LoVo (cell line): ENCODE measurements around the gene RAB20.
"Not testable (repeated sequence)": the region's sequence is repeated elsewhere in the genome, so short reads cannot be mapped to it uniquely, and the experiment has no call there.

Source experiments
- DNase-seq: peaks from one replicate; pipeline ENCODE4 v3.0.0-alpha.2; 2016; ENCODE audit warnings: low spot score

RAB20 gene

DNA sequence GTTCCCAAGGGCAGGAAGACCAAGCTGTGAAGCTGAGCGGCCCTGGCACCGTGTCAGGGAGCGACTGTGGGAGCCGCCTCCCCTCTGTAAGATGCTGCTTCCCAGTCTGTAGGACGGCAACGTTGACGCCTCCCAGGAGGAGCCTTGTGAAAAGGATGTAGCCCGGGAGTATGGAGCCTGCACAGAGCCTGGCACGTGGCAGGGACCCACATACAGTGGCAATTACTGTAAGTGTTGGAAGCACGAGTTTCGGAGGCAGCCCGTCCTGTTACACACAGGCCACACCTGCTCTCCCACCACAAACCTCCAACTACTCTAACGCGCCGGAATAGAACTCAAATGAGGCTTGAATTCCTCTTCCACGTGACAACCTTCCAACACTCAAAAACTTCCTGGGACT, 6.6 kb downstream of the RAB20 start:
- no peak for DNase-seq

DNA sequence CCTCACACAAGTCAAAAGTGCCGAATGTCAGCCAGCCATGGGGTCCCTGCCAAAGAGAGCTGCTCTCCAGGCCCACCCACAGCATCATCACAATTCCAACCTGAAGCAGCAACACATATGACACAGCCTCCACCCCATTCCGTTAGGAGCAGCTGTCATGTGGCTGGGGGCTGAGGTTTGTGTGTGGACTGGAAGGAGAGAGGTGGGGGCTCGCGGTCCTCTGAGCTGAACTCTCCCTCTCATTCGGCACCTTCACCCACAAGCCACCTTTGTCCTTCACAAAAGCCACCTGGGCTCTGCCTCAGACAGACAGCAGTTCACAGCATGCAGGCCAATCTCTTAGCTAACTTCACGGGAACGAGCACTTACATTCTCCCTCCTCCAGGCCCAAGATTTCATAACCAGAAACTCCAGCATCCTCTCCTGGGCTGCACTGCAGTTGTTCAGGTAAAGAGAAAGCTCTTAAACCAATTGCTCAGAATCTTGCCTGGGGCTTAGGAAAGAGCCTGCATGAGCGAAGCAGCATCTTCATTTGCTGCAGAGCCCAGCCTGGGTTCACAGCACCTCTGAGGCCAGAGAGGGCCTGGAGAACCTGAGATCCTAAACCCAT, 7.2 kb downstream of the RAB20 start:
- no peak for DNase-seq

DNA sequence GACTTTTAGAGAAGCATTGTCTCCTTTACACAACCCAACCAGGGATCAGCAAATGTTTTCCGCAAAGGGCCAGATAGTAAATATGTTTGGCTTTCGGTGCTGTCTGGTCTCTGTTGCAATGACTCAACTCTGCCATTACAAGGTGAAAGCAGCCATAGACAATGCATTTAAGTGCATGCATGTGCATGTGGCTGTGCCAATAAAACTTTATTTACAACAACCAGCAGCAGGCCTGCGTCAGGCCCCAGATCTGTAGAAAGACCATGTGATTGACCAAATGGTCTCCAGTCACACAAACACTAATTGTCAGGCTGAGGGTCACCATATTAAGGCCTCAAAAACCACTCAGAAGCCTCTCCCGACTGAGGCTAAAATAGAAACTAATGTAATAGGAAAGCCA, 8.1 kb downstream of the RAB20 start:
- DNase-seq = no peak

DNA sequence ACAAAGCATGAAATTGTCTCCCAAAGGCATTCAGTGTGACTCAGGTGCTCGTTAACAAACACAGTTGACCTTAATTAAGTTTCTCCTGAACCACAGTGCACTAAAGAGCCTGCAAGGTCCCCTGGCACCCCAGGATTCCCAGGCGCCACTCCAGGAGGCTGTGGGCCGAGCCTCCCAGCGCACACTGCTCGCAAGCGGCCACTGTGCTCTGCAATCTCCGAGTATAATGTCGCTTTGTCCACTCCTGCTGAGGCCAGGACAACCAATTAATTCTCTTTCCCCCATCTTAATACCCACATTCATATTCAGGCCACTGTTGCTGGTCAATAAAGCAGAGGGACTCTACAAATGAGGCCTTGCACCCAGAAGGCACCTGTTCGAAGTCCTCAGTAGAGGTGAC, 8.8 kb downstream of the RAB20 start:
- no peak for DNase-seq

DNA sequence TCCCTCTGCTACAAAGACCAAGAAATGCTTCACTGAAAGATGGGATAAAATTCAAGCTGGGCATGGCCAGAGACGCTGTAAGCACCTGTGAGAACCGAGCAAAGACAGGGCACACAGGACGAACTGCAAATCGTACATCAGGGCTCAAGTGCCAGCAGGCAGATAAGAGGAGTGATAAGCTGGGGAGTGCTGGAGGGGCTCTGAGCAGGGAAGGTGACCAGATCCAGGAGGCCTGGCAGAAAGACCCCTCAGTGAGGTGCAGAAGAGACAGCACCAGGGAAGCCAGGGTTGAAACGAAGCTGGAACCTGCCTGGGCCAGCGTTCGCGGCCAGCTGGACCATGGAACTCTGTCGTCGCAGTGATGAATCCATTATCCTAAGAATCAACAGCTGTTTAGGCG, 10.2 kb downstream of the RAB20 start:
- DNase-seq = no peak

DNA sequence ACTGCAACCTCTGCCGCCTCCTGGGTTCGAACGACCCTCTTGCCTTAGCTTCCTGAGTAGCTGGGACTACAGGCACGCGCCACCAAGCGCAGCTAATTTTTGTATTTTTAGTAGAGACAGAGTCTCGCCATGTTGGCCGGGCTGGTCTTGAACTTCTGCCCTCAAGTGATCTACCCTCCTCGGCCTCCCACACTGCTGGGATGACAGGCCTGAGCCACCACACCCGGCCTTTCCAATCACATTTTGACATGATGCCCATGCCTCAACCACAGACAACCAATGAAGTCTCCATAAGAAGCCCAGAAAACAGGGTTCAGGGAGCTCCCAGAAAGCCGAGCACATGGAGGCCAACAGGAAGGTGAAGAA, 11.7 kb downstream of the RAB20 start:
- no peak for DNase-seq

DNA sequence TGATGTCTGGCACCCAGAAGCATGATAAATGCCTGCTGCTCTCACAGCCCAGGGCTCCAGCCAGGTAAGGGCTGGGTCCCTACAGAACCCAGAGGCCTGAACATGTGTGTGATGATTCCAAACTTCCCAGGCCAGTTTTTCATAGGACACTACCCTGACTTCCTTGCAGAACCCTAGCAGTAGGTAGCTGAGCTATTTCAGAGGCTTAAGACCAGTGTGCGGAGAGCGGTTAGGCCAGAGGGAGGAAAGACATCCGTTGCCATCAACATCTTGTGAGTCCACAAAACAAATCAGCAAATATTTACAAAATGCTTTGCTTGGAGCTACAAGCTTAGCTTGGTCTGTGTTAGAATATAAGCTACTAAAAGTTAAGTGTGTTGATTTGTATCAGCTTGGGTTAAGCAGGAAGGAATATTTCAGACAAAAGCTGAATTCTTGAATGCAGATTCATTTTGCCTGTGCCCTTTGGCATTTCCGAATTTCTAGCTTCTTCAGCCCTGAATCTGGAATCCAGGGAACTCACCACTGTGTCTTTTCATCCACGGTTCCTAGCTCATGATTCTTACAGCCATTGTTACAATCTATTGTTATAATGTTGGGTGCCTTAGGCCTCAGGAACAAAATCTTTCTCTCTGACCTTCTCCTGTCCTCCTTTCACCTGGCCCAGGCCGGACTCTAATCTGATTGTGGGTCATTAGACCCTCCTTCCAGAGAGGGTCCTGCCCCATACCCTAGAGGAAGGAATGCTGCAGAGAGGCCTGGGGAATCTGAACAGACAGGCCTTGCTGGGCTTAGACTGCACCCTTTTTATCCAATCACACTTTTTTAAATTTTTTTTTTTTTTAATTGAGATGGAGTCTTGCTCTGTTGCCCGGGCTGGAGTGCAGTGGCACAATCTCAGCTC, 12.4 kb downstream of the RAB20 start:
- no peak for DNase-seq

DNA sequence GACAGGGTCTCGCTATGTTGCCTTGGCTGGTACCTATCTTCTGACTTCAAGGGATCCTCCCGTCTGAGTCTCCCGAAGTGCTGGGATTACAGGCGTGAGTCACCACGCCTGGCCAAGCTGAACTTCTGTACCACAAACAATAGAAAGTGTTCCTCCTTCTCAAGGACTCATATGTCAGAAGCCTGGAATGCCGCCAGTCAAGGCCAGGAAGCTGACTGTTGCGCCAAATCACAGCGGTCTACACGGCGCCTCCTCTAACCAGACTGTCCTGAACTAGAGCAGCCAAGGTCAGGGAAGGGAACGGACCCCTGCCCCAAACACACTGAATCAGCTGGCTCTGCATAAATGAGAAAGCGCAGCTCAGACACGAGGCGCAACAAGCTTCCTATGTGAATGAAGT, 14.6 kb downstream of the RAB20 start:
- DNase-seq = peak; percentile 76

DNA sequence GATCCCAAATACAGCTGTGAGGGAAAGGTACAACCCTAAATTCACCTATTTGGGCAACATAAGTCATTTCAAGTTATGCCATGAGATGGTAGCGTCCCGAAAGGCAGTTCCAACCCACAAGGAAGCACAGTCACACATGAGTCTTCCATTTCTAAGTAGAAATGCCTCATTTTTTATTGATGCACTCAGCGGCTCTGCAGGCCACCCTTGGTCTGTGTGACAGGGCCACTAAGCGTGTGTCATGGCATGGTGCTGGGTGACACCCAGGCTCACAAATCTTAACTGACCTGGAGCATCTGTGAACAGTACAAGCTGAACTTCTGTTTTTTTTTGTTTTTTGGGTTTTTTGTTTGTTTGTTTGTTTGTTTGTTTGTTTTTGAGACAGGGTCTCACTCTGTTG, 15.1 kb downstream of the RAB20 start:
- no peak for DNase-seq

DNA sequence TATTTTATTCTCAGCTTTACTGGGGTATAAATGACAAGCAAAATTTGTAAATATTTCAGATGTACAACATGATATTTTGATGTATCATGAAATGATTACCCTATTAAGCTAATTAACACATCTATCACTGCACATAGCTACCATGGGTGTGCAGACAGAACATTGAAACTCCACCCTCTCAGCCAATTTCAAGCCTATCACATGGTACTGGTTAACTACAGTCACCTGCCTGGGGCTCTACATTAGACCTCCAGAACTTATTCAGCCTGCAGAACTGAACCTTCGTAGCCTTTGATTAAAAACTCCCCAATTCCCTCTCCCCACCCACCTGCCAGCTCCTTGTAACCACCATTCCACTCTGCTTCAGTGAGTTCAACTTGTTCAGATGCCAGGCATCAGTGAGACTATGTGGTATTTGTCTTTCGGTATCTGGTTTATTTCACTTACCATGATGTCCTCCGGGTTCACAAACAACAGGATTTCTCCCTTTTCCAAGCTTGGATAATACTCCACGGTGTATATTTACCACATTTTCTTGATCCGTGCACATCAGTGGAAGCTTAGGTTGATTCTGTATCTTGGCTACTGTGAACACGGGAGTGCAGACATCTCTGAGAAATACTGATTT, 19.2 kb downstream of the RAB20 start:
- DNase-seq = no peak

DNA sequence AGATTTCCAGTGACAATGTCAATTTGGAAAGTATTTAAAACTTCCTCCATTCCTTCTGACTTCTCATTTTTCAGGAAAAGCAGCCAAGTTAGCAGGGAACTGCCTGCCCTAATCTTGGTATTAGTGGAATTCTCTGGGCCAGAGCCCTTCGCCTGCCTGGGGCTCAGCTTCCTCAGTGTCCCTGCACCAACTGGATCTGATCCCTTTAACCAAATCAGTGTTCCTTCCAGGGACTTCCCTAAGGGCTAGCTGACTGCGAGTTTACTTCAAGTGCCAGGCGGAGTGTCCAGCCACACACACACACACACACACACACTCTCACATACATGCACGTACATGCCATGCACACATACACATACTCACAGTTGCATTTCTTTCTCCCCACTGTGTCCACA, 20.0 kb downstream of the RAB20 start:
- DNase-seq = no peak

DNA sequence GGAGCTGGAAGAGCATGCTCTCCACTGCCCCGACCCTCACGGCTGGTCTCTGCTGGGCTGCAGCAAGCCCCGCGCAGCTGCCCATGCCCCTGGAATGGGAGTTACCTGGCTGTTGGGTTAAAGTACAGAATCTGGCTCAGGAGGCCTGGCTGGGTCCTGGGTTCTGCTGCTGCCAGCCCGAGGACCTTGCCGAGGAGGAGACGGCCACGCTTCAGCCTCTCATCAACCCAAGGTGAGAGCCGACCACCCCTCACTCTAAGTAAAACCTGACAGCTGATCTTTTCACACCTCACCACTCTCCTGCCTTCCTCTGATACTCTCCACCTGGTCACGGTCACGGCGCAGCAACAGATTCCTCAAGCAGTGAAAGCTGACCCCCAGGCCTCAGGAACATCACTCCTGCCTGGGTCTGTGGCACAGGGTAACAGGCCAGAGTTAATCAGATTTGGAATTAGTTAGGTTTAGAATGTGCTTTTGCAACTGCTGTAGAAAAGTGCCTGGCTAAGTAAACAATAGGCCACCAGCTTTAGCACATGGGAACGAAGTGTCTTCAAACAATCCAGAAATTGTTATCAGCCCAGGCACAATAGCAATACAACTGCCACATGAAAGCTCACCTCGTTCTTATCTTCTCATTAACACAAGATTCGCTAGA, 20.5 kb downstream of the RAB20 start:
- DNase-seq = no peak

DNA sequence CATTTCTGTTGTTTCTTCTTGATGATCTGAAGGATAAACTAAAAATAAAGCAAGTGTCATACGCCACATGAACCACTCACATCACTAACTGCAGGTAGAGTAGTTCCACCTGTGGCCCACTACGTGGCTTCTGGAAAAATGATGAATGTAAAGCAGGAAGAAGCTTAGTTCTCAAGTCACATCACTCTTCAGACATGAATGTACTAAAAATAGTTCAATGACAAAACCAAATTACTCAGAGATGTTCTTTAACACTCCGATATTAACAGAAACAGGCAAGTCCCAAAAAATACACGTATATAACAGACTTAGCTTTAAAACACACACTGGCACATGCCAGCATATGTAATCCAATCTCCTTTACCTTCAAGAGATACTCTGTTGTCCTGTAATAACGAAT, 21.6 kb downstream of the RAB20 start:
- no peak for DNase-seq

DNA sequence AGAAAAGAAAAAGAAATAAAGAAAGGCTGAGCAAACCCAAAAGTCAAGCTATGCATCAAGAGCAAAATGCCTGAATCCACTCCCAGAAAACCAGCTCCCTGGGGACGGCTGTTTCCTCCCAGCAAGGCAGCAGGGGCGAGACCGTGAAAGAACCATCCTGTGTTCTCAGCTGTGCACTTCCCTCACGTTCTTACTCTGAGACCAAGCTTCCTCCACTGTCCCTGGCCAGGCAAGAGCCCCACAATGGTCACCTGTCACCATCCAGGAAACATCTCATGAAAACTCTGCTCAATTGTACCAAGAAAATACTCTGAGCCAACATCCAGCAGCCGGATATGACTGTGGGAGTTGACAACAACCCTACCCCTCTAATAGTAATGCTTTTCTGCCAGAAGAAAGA, 22.9 kb downstream of the RAB20 start:
- no peak for DNase-seq

DNA sequence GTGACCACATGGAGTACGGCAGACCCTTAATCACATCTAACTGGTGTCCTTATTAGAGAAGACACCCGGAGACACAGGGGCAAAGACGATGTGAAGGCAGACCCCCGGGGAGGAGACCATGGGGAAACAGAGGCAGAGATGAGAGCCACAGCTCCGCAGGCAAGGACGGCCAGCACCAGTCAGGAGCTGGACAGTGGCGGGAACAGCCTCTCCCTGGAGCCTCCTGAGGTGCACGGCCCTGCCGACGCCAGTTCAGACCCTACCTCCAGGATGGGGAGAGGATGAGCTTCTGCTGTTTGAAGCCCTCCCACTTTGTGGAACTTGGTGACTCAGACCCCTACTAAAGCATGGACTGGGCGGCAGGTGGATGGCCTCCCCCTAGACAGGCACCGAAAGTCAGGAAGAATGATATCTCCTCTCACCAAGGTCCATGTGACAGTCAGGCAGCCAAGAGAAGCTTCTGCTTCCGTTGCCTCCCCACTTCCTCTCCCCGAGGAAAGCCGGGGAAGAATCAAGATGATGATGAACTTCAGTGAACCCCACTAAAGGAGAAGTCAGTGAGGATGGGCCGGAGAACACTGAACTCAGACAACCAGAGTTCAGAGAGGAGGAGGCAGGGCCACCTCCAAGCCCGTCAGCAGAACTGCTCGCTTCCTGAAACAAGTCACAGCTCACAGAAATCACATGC, 25.4 kb downstream of the RAB20 start:
- no peak for DNase-seq

DNA sequence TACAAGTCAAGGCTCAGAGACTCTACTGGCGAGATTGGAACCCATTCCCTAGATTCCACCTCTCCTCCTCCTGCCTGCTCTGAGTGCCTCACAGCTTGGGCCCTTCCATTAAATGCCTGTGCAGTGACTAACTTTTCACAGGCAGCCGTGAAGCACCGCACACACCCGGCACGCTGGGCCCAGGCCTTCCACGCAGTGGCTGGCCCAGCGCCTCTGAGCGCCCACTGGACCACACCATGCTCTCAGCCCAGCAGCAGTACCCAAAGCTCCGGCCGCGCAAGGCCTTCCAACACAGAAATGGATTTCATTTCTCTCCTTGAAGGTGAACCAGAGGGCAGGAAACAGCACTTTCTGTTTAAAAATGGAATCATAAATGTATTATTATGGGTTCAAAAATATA, 26.0 kb downstream of the RAB20 start:
- no peak for DNase-seq

DNA sequence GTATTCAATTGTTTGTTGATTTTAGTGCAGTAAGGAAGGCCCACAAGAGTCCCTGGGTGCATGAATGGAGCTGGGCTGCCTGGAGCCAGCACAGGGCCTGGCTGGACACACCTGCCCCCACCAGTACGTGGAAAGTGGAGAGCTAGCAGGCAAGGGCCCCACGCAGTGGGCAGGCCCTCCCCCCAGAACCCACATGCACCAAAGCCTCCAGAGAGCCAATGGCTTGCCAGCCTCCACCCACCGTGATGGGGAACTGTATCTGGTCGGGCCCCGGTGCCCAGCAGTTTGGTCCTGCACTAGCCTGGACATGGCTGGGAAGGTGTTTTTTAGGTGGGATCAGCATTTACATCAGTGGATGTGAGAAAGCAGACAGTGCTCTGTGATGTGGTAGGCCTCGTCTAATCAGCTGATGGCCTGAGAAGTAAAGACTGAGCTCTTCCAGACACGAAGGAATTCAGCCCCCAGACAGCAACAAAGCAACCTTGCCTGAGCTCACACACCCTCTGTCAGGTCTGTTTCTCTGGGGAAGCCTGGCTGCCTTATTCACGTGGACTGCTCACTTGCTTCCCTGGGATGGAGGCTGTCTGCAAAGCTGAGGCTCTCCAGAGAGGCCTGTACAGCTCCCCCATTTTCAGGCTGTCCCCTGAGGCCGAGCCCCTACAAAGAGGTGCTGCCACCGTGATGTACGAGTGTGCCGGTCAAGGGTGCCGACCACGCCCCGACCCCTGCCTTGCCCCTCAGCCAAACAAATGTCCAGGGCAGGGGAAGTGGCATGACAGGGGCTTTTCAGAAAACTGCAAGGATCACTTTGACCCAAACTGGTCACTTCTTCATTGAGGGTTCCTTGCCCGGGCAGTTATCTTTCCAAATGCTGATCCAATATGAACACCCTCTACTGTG, 27.5 kb downstream of the RAB20 start:
- no peak for DNase-seq

DNA sequence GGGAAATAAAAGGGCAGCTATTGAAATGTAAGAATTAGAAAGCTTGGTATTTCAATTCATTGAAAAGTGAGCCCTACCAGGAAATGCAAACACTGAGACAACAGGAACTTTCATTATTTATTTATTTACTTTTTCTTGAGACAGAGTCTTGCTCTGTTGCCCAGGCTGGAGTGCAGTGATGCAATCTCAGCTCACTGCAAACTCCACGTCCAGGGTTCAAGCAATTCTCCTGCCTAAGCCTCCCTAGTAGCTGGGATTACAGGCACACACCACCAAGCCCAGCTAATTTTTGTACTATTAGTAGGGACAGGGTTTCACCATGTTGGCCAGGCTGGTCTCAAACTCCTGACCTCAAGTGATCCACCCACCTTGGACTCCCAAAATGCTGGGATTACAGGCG, 29.3 kb downstream of the RAB20 start:
- not testable (repeated sequence) for DNase-seq

DNA sequence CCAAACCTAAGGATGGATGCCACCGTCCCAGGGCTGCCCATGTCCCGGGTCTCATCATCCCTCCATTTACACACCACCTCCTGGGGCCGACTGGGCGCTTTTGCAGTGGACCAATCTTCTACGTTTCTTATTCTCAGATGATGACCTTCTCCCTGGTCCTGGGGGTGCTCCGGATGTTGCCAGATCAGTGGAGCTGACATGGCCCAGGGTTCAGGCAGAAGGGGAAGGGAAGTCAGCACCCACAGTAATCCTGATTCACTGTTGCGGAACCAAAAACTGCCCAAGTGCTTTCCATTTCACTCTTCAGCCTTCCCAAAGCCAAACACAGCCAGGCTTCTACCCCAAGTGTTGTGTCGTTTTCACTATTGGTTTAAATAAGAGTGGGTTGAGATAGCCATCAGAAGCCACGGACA, 29.8 kb downstream of the RAB20 start:
- DNase-seq = no peak

DNA sequence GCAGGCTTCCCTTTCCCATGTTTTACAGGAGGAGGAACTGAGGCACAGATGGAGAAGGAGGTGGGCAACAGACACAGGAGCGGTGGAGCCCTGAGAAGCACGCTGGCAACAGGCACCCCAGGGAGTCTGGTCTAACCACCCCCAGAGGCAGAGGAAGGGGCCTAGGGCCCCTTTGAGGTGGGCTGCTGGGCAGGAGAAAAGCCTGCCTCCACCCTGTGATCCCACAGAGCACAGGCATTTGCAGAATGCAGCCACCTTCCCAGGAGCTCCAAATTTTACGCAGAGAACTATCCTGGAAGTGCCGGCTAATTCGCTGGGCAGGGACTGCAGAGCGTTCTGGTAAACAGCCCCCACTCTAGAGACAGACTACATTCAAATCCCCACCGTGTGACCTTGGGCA, 30.4 kb downstream of the RAB20 start:
- no peak for DNase-seq
